DOHH2 (cell line): ENCODE data around the gene GRK2.

Source experiments
- H3F3A ChIP-seq: fragments of 200-600 bp; sonication (generic), shearing (Covaris generic); 2 replicates; pipeline ENCODE4 v1.6.0; 2016; ENCODE audit warnings: antibody characterized with exemption, mild to moderate bottlenecking; ENCODE audit not compliant: control insufficient read depth, insufficient read depth
- H3K27ac ChIP-seq: fragments of 200-600 bp; sonication (generic); 2 replicates; pipeline ENCODE4 v1.5.1; 2014; ENCODE audit warnings: low read depth, mild to moderate bottlenecking, low read length, moderate library complexity
- H3K27me3 ChIP-seq: fragments of 200-600 bp; sonication (generic); 2 replicates; pipeline ENCODE4 v1.6.1; 2014; ENCODE audit warnings: mild to moderate bottlenecking, low read length, mixed read lengths; ENCODE audit not compliant: control insufficient read depth
- H3K36me3 ChIP-seq: fragments of 200-600 bp; sonication (generic); 2 replicates; pipeline ENCODE4 v1.6.1; 2014; ENCODE audit warnings: mild to moderate bottlenecking, low read length, moderate library complexity, mixed read lengths; ENCODE audit not compliant: control insufficient read depth
- H3K4me1 ChIP-seq: fragments of 200-600 bp; sonication (generic); 2 replicates; pipeline ENCODE4 v1.6.1; 2014; ENCODE audit warnings: mild to moderate bottlenecking, low read length, mixed read lengths; ENCODE audit not compliant: control insufficient read depth
- H3K4me2 ChIP-seq: fragments of 200-600 bp; sonication (generic); 2 replicates; pipeline ENCODE4 v1.6.0; 2014; ENCODE audit warnings: mild to moderate bottlenecking, low read length, moderate library complexity
- H3K4me3 ChIP-seq: fragments of 200-600 bp; sonication (generic); 2 replicates; pipeline ENCODE4 v1.5.1; 2014; ENCODE audit warnings: mild to moderate bottlenecking, low read length, mixed read lengths
- H3K79me2 ChIP-seq: fragments of 200-600 bp; sonication (generic); 2 replicates; pipeline ENCODE4 v1.6.1; 2014; ENCODE audit warnings: mild to moderate bottlenecking, low read length, mixed read lengths; ENCODE audit not compliant: control insufficient read depth
- H3K9me2 ChIP-seq: fragments of 200-600 bp; sonication (generic); replicated peaks from 2 replicates; pipeline ENCODE4 v1.6.1; 2014; ENCODE audit warnings: mild to moderate bottlenecking, low read length, mixed read lengths; ENCODE audit not compliant: control insufficient read depth
- H3K9me3 ChIP-seq: fragments of 200-600 bp; sonication (generic); 2 replicates; pipeline ENCODE4 v1.6.1; 2014; ENCODE audit warnings: antibody characterized with exemption, low read length, mixed read lengths; ENCODE audit not compliant: control insufficient read depth, insufficient read depth
- H4K20me1 ChIP-seq: fragments of 200-600 bp; sonication (generic); 2 replicates; pipeline ENCODE4 v1.6.0; 2014; ENCODE audit warnings: low read depth, mild to moderate bottlenecking, antibody characterized with exemption, low read length, moderate library complexity; ENCODE audit not compliant: control insufficient read depth, insufficient read depth
- CTCF ChIP-seq: fragments of 200-600 bp; sonication (generic); IDR thresholded peaks from one replicate; pipeline ENCODE4 v1.5.1; 2014; ENCODE audit warnings: antibody characterized with exemption, mild to moderate bottlenecking, low read depth, low read length; ENCODE audit not compliant: poor library complexity, severe bottlenecking
- EZH2phosphoT487 ChIP-seq: fragments of 200-600 bp; sonication (generic); IDR thresholded peaks from 2 replicates; pipeline ENCODE4 v1.6.1; 2017; ENCODE audit warnings: borderline replicate concordance, mild to moderate bottlenecking, antibody characterized with exemption, low read length, moderate library complexity, mixed read lengths

GRK2 gene

GRCh38 chr11:67274768-67275605 is 8.7 kb downstream of the GRK2 start:
- Histone ChIP-seq H4K20me1 (peaks cover 4% of the 10 kb centered on the region; the same call in 1 of the 2 replicates), H3K4me1 (peaks cover 93% of the 10 kb centered on the region), H3K4me2 (peak overlapping the region; percentile 100), H3K27me3 (no peaks in the 10 kb centered on the region), H3K79me2 (peaks cover 98% of the 10 kb centered on the region), H3K27ac (peak overlapping the region; percentile 100), H3K9me3 (no peaks in the 10 kb centered on the region), H3K9me2 (no peaks in the 10 kb centered on the region), H3F3A (peaks cover 36% of the 10 kb centered on the region), H3K4me3 (peak overlapping the region; percentile 78), H3K36me3 (peaks cover 93% of the 10 kb centered on the region)
- no peak for TF ChIP-seq CTCF
- no peak for TF ChIP-seq EZH2phosphoT487

- peaks cover 97% of the 10 kb centered on the region for H3K79me2 ChIP-seq
- H3K27me3 ChIP-seq, result no peaks in the 10 kb centered on the region
- peak overlapping the region; percentile 78 for H3K4me3 ChIP-seq
- no peaks in the 10 kb centered on the region for H3K9me2 ChIP-seq
- H3K4me1 ChIP-seq, result peaks cover 85% of the 10 kb centered on the region
- no peaks in the 10 kb centered on the region for H3K9me3 ChIP-seq
- no peaks in the 10 kb centered on the region for H4K20me1 ChIP-seq
- peak overlapping the region; percentile 100 for H3K27ac ChIP-seq
- peaks cover 29% of the 10 kb centered on the region for H3F3A ChIP-seq
- TF ChIP-seq CTCF, result no peak
- TF ChIP-seq EZH2phosphoT487, result no peak
- H3K4me2 ChIP-seq, result peak overlapping the region; percentile 100
- H3K36me3 ChIP-seq, result peaks cover 93% of the 10 kb centered on the region
Observed at GRCh38 chr11:67275606-67276409, 9.5 kb downstream of the GRK2 start.

GRCh38 chr11:67276781-67277230 is 10.5 kb downstream of the GRK2 start:
- H3K36me3 ChIP-seq, result peaks cover 93% of the 10 kb centered on the region
- H3K27me3 ChIP-seq, result no peaks in the 10 kb centered on the region
- H3K4me2 ChIP-seq, result peak overlapping the region; percentile 100
- H3K4me1 ChIP-seq, result peaks cover 75% of the 10 kb centered on the region
- peaks cover 90% of the 10 kb centered on the region for H3K79me2 ChIP-seq
- peak overlapping the region; percentile 100 for H3K27ac ChIP-seq
- no peaks in the 10 kb centered on the region for H3K9me2 ChIP-seq
- no peaks in the 10 kb centered on the region for H4K20me1 ChIP-seq
- peak; percentile 70 for TF ChIP-seq CTCF
- TF ChIP-seq EZH2phosphoT487, result no peak
- H3F3A ChIP-seq, result peaks cover 21% of the 10 kb centered on the region
- H3K9me3 ChIP-seq, result no peaks in the 10 kb centered on the region
- peak overlapping the region; percentile 78 for H3K4me3 ChIP-seq
